KMS-11 (cell line): ENCODE results near the gene C3orf33.

Experiments used
- H2AFZ ChIP-seq: fragments of 200-600 bp; sonication (generic); 2 replicates; pipeline ENCODE4 v1.6.1; 2016; ENCODE audit warnings: antibody characterized with exemption, mixed run types, low read depth
- H3K27ac ChIP-seq: fragments of 200-600 bp; sonication (generic); 2 replicates; pipeline ENCODE4 v1.6.1; 2016; ENCODE audit warnings: mild to moderate bottlenecking, mixed run types
- H3K27me3 ChIP-seq: fragments of 200-600 bp; sonication (generic); 2 replicates; pipeline ENCODE4 v1.6.1; 2017; ENCODE audit warnings: mild to moderate bottlenecking, low read depth, mixed run types, moderate library complexity; ENCODE audit not compliant: insufficient read depth
- H3K36me3 ChIP-seq: fragments of 200-600 bp; sonication (generic); 2 replicates; pipeline ENCODE4 v1.6.1; 2017; ENCODE audit warnings: mild to moderate bottlenecking, mixed run types; ENCODE audit not compliant: insufficient read depth
- H3K4me1 ChIP-seq: fragments of 200-600 bp; sonication (generic); 2 replicates; pipeline ENCODE4 v1.6.1; 2016; ENCODE audit warnings: mild to moderate bottlenecking, low read depth, mixed run types; ENCODE audit not compliant: poor library complexity, severe bottlenecking
- H3K4me2 ChIP-seq: fragments of 200-600 bp; sonication (generic); 2 replicates; pipeline ENCODE4 v1.7.0; 2016; ENCODE audit warnings: mild to moderate bottlenecking, mixed run types
- H3K4me3 ChIP-seq: fragments of 200-600 bp; sonication (generic); IDR thresholded peaks from 2 replicates; pipeline ENCODE4 v1.6.1; 2017; ENCODE audit warnings: low read depth, low read length, mixed read lengths; ENCODE audit not compliant: insufficient read depth
- H3K79me2 ChIP-seq: fragments of 200-600 bp; sonication (generic); 2 replicates; pipeline ENCODE4 v1.6.1; 2016; ENCODE audit warnings: low read depth, mixed run types; ENCODE audit not compliant: insufficient read depth
- H3K9ac ChIP-seq: fragments of 200-600 bp; sonication (generic); 2 replicates; pipeline ENCODE4 v1.6.1; 2016; ENCODE audit warnings: mild to moderate bottlenecking, mixed run types
- H4K20me1 ChIP-seq: fragments of 200-600 bp; sonication (generic); 2 replicates; pipeline ENCODE4 v1.6.1; 2016; ENCODE audit warnings: mild to moderate bottlenecking, mixed run types; ENCODE audit not compliant: insufficient read depth
- CTCF ChIP-seq: fragments of 200-600 bp; sonication (generic); conservative IDR thresholded peaks from 2 replicates; pipeline ENCODE4 v1.6.1; 2017; ENCODE audit warnings: low read depth, mild to moderate bottlenecking, antibody characterized with exemption, low read length, moderate library complexity, mixed read lengths

C3orf33 gene

GRCh38 chr3:155785662-155786295, 20.3 kb downstream of the C3orf33 start:
- Histone ChIP-seq H3K9ac (no peak overlapping the region), H3K27me3 (no peaks in the 10 kb centered on the region), H3K4me1 (peaks cover 7% of the 10 kb centered on the region), H2AFZ (no peak overlapping the region), H3K27ac (no peak overlapping the region), H4K20me1 (no peaks in the 10 kb centered on the region), H3K4me2 (no peak overlapping the region), H3K36me3 (no peaks in the 10 kb centered on the region), H3K4me3 (no peak overlapping the region), H3K79me2 (no peaks in the 10 kb centered on the region)
- TF ChIP-seq CTCF: no peak

- Histone ChIP-seq H3K27ac (no peak overlapping the region), H3K4me1 (peaks cover 7% of the 10 kb centered on the region), H4K20me1 (no peaks in the 10 kb centered on the region), H3K36me3 (no peaks in the 10 kb centered on the region), H2AFZ (no peak overlapping the region), H3K27me3 (no peaks in the 10 kb centered on the region), H3K4me3 (no peak overlapping the region), H3K9ac (no peak overlapping the region), H3K4me2 (no peak overlapping the region), H3K79me2 (no peaks in the 10 kb centered on the region)
- no peak for TF ChIP-seq CTCF
Observed at GRCh38 chr3:155782390-155782953, 23.6 kb downstream of the C3orf33 start.

- Histone ChIP-seq H2AFZ (no peak overlapping the region), H3K27me3 (no peaks in the 10 kb centered on the region), H3K79me2 (no peaks in the 10 kb centered on the region), H3K36me3 (no peaks in the 10 kb centered on the region), H3K4me2 (no peak overlapping the region), H3K4me1 (no peaks in the 10 kb centered on the region), H4K20me1 (no peaks in the 10 kb centered on the region), H3K4me3 (no peak overlapping the region), H3K9ac (no peak overlapping the region), H3K27ac (no peak overlapping the region)
- TF ChIP-seq CTCF: no peak
Observed at GRCh38 chr3:155780291-155780690, 25.8 kb downstream of the C3orf33 start.

- Histone ChIP-seq H2AFZ (no peak overlapping the region), H3K27me3 (no peaks in the 10 kb centered on the region), H3K36me3 (no peaks in the 10 kb centered on the region), H3K79me2 (no peaks in the 10 kb centered on the region), H3K9ac (no peak overlapping the region), H3K4me2 (no peak overlapping the region), H4K20me1 (no peaks in the 10 kb centered on the region), H3K4me1 (no peaks in the 10 kb centered on the region), H3K4me3 (no peak overlapping the region), H3K27ac (no peak overlapping the region)
- TF ChIP-seq CTCF: no peak
Observed at GRCh38 chr3:155778462-155778861, 27.6 kb downstream of the C3orf33 start.
